ENCODE results near the gene SH3GL1.
A peak's percentile ranks its signal among the peaks of the same experiment; 100 is the strongest.
"Not testable (repeated sequence)": the region's sequence is repeated elsewhere in the genome, so short reads cannot be mapped to it uniquely, and the experiment has no call there.

The SH3GL1 gene

DNA sequence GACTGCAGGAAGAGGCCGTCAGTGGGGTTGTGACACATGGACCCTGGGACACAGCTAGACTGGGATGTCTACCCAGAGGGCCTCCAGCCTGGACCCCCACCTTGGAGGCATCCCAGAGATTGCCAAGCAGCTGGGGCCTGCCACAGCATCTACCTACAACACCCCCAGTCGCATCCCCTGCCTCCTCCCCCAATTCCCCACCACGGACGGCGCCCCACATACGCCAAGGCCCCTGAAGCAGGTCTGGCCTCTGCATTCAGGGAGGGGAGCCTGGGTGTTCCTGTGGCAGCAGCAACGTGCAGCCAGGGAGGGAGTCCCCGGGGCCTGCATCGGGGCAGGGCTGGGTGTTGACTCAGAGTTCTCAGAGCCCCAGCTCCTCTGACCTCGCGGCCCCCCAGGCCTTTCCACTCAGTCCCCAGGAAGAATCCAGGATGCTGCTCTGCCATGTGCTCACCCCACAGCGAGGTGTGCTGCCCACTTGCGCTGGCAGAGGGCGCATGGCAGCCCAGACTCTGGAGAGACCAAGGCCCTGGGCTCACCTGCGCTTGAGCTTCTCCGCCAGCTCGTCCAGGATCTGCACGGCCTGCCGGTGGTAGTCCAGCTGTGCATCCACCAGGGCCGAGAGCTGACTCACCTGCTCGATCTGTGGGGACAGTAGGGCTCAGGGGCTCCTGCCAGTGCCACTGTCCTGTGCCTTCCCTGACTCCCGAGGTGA is 37.4 kb downstream of the SH3GL1 start:
- peak in 1 of 2 experiments; percentile 48 for DNase-seq

- DNase-seq, result no peak
Measured at GRCh38 chr19:4362101-4362828, 38.1 kb downstream of the SH3GL1 start.

GRCh38 chr19:4361152-4362046 is 38.9 kb downstream of the SH3GL1 start:
- no peak for DNase-seq

GRCh38 chr19:4360641-4361151 is 39.7 kb downstream of the SH3GL1 start:
- no peak for DNase-seq

DNA sequence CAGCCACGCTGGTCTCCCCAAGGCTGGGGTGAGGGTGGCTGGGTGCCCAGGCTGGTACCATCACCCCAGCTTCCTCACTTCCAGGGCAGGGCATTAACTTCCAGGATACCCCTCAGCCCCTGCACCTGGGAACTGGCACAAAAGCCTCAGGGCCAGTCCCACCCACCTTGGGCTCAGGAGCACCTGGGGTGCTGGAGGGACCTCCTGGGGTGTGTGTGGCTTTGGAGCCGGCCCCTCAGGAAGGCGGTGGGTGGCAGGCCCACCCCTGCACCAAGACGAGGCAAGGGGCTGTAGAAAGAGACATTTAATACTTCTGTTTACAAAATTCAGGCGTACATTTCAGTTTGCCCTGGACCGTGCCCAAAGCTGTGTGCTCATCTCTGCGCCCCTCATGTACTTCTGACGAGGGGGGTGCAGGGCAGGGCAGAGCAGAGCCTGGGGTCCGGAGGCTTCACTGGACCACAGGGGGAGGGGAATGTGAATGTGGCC is 40.2 kb downstream of the SH3GL1 start:
- DNase-seq, result no peak

- no peak for DNase-seq
Measured at GRCh38 chr19:4359627-4360000, 40.7 kb downstream of the SH3GL1 start.

DNA sequence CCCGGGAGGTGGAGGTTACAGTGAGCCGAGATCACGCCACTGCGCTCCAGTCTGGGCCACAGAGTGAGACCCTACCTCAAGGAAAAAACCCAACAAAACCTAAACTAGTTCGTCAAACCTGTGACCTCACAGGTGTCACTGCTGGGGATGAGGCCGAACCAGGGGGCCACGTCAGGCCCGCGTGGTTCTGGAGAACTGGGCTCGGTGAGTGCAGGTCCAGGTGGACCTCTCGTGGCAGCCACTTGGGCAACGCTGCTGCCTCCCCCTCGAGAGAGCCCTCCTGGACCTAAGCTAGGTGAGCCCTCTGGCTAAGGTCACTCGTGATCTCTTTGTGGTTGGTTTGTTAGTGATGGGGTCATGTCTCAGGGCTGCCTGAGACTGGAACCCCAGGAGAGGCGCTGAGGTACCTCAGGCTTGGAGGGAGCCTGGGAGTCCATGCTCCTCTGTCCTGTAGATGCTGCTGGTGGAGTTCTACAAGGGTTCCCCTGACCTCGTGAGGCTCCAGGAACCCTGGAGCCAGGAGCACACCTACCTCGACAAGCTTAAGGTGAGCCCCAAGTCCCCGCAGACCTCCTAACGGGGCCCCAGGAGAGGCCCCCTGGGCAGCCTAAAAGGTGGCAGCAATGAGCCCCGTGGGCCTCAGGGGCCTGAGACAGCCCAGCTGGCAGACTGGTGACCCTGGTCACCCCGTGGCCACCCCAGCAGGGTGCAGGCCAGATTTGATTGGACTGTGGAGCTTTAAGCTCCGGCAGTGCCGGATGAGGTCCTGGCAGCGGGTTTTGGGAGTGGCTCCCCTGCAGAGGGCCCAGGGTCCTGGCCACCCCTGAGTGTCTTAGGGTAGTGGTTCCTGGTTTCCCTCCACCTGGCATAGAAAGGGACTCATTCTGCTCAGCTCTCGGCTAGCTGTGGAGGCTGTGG is 41.4 kb downstream of the SH3GL1 start:
- no peak for DNase-seq

- DNase-seq, result no peak
Measured at GRCh38 chr19:4357921-4358326, 42.4 kb downstream of the SH3GL1 start.

DNA sequence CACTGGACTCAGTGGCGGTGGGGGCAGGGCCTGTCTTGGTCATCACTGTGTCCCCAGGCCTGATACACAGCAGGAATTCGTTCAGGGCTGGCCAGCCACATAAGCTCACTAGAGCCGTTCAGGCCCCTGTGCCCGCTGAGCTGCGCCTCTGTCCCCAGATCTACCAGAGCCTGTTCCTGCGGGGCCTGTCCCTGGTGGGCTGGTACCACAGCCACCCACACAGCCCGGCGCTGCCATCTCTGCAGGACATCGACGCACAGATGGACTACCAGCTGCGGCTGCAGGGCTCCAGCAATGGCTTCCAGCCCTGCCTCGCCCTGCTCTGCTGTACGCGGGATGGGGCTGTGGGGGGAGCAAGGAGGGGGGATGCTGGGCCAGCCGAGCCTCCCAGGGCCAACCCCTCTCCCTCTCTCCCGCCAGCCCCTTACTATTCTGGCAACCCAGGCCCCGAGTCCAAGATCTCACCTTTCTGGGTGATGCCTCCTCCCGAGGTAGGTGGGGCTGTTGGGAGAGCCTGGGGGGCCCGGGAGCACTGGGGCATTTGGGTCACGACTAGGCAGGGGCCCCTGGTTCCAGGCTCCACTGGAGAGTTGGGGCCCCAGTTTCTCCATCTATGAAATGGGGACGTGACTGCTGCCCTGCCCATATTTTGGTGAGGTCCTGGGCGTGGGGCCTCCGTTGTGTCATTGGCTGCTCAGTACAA is 43.1 kb downstream of the SH3GL1 start:
- no peak for DNase-seq

DNA sequence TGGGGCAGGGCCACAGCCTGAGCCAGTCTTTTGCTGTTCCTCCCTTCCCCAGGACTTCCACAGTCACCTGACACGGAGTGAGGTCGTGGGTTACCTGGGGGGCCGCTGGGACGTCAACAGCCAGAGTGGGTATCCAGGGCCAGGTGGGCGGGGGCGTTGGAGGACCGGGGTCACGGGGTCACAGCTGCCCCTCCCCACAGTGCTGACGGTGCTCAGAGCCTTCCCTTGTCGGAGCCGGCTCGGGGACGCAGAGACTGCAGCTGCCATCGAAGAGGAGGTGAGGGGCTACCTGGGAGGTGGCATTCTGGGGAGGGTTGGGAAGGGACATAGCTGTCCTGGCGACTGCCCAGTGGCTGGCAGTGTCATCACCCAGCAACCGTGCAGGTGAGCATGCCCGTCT is 45.5 kb downstream of the SH3GL1 start:
- DNase-seq, result no peak

GRCh38 chr19:4354282-4354681 is 46.1 kb downstream of the SH3GL1 start:
- DNase-seq, result no peak

GRCh38 chr19:4352701-4353121 is 47.6 kb downstream of the SH3GL1 start:
- peak in 1 of 2 experiments; percentile 29 for DNase-seq

GRCh38 chr19:4350726-4351125 is 49.6 kb downstream of the SH3GL1 start:
- no peak for DNase-seq

DNA sequence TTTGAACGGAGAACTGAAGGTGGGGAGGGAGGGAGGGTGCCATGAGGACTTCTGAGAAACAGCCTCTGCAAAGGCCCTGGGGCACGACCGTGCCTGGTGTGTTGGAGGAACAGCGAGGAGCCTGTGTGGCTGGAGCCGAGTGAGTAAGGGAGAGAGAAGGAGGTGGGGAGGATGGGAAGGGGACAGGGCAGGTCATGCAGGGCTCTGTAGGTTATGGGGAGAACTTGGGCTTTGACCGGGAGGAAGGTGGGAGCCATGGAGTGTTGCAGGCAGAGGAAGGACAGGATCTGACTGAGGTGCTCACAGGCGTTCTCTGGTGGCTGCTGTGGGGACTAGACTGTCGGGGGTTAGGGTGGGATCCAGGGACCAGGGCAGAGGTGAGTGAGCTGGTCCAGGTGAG is 50.2 kb downstream of the SH3GL1 start:
- DNase-seq, result no peak

DNA sequence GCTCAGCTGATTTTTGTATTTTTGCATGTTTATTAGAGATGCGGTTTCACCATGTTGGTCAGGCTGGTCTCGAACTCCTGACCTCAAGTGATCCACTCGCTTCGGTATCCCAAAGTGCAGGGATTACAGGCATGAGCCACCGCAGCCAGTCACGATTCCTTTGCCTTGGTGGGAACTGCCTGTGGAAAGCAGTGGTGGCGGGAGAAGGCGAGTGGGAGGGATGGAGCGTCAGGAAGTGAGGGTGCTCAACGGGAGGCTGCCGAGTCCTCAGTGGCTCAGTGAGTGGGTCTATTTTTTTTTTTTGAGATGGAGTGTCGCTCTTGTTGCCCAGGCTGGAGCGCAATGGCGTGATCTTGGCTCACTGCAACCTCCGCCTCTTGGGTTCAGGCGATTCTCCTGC is 51.1 kb downstream of the SH3GL1 start:
- not testable (repeated sequence) for DNase-seq

DNA sequence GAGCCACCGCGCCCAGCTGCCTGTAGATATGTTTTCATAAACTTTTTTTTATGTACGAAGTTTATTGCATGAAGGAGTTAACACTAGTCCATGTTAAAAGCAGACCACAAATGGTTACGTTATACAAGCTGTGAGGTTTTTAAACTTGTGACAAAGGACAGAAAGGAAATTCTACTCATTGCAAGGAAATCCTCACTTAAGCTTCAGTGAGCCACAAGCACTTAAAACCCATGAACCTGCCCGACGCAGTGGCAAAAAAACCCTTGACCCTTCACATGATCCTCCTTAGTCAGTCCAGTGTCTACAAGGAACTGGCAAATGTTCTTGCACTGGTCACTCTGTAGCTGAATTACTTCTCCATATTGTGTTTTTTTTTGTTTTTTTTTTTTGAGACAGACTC is 52.8 kb downstream of the SH3GL1 start:
- no peak for DNase-seq

GRCh38 chr19:4346020-4346383 is 54.3 kb downstream of the SH3GL1 start:
- no peak for DNase-seq

DNA sequence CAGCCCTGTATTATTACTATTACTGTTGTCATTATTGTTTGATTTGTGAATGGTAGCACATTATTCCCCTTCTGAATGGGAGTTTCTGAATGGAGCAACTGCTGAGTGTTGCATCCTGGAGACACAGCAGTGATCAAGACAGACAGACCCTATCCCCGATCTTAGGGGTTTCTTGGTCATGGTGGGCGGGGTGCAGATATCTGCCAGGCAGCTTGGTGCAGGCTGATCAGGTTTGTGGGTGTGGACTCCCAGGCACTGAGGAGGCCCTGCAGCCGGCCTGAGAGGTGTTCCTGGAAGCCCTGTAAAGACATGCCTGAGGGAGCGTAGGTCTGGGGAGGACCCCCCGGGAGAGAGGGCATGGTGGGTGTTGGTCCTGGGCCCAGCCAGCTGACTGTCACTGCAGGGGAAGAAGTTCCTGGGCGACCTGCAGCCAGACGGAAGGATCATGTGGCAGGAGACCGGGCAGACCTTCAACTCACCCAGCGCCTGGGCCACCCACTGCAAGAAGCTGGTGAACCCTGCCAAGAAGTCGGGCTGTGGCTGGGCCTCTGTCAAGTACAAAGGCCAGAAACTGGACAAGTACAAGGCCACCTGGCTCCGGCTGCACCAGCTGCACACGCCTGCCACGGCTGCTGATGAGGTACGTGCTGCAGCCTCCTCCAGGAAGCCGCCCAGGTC is 54.9 kb downstream of the SH3GL1 start:
- DNase-seq, result no peak

DNA sequence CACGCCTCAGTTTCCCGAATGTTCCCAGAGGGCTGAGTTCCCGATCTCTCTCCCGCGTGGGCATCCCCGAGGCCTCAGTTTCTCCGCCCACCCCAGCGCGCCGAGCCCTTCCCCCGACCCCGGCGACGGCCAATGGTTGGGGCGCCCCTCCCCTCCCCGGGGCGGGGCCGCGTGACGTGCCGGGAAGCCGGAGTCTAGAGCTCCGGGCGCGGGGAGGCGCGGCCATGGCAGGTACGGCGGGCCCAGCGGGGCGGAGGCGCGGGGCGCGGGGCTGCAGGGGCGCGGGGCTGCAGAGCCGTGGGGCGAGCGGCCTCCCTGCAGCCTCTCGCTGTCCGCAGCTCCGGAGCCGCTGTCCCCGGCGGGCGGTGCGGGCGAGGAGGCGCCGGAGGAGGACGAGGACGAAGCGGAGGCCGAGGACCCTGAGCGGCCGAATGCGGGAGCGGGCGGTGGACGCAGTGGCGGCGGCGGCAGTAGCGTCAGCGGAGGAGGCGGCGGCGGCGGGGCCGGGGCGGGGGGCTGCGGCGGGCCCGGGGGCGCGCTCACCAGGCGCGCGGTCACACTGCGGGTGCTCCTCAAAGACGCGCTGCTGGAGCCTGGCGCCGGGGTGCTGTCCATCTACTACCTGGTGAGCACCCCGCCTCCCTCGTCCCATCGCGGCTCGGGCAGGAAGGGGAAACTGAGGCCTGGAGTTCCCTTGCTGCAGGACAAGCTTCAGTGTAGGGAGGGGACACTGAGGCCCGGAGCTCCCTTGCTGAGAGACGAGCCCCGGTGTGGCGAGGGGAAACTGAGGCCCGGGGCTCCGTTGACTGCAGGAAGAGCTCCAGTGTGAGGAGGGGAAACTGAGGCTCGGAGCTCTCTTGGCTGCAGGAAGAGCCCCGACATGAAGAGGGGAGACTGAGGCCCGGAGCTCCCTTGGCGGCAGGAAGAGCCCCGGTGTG is 56.7 kb downstream of the SH3GL1 start, which contains the start of gene MPND:
MPND (plus strand) TSS at position 193 of the 938 bp plus-strand sequence; CDS start at position 225, 32 bp downstream.
- DNase-seq, result peak; percentile 61 to 90

Data from NCI-H526 (cell line).